Stimulated activated naive CD4-positive, alpha-beta T cell (primary cell): Measurements from ENCODE around the gene PINLYP.
A peak's percentile ranks its signal among the peaks of the same experiment; 100 is the strongest.

Experiments used
- DNase-seq, 6 experiments: peaks; one replicate each; lab custom pipeline; 2025; lab: John Stamatoyannopoulos, UW

Gene PINLYP

DNA sequence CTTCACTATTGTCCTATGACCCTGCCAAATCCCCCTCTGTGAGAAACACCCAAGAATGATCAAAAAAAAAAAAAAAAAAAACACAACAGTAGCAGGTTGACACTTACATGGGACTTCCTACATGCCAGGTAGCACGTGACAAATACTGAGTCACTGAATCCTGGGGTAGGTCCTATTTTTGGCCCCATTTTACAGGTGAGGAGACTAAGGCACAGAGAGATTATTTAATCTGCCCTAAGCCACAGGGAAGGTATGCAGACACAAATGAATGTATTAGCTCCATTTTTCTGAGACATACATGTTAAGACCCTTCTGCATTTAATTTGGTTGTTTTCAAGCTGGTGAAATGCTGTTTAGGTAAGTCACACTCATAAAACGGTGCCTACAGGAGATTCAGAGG is 26.9 kb upstream of the PINLYP start:
- no peak for DNase-seq

- DNase-seq: no peak
These were observed 24.0 kb upstream of the PINLYP start for GRCh38 chr19:43551399-43552197.

DNA sequence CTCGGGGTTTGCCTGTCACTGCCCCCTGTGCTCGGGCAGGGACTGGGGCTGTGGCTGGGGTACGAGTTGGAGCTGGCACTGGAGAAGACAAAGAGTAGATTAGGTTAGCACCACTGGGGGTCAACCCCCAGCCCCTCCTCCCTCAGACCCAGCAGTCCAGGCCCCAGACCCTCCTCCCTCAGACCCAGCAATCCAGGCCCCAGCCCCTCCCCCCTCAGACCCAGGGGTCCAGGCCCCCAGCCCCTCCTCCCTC is 23.5 kb upstream of the PINLYP start:
- no peak for DNase-seq

- DNase-seq: no peak
These were observed 23.0 kb upstream of the PINLYP start for GRCh38 chr19:43552616-43553015.

DNA sequence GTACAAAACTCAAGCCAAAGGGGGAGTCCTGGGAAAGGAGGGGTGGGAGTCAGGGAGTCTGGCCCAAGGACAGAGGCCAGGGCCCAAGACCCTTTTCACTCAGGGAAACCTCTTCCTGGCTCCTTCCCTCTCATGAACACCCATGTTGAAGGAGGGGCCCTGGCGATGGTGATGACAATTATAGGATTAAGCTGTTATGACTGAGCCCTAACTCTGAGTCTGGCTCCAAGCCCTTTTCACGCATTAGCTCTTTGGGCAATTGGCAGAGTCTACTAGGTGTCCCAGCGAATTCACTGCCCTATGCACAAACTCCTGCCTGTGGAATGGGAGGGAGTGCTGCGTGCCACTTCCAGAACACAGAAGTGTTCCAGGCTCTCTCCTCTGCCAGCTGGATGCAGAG is 21.9 kb upstream of the PINLYP start:
- no peak for DNase-seq

- no peak for DNase-seq
These were observed 21.2 kb upstream of the PINLYP start for GRCh38 chr19:43554317-43554895.

DNA sequence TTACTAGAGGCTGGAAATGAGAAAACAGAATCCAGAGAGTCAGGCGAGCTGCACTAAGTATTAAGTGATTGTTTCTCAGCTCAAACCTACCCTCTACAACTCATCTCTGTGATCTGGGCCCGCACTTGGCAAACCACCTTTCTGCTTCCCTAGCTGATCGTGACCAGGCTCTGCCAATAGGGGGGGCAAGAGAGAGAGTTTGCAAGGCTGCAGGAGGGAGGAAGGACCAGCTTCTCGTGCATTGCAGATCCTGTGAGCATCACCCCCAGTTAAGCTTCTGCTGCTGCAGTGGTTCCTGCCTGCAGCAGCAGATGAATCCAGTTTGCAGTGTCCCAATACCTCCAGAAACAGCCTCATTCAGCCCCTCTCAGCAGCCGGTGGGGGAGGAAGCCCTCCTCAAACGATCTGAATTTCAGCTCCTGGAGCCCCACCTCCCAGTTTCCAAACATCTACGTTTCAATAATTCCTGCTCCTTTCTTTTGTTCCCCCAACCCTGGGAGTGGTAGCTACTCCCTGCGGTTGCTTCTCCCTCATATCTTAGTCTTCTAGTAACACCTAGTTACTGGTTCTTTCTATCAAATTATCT is 20.3 kb upstream of the PINLYP start:
- DNase-seq: peak; percentile 67 to 90 (median 75)

GRCh38 chr19:43560687-43561086 is 14.9 kb upstream of the PINLYP start:
- DNase-seq: peak in 2 of 6 experiments; percentile 17 to 18

DNA sequence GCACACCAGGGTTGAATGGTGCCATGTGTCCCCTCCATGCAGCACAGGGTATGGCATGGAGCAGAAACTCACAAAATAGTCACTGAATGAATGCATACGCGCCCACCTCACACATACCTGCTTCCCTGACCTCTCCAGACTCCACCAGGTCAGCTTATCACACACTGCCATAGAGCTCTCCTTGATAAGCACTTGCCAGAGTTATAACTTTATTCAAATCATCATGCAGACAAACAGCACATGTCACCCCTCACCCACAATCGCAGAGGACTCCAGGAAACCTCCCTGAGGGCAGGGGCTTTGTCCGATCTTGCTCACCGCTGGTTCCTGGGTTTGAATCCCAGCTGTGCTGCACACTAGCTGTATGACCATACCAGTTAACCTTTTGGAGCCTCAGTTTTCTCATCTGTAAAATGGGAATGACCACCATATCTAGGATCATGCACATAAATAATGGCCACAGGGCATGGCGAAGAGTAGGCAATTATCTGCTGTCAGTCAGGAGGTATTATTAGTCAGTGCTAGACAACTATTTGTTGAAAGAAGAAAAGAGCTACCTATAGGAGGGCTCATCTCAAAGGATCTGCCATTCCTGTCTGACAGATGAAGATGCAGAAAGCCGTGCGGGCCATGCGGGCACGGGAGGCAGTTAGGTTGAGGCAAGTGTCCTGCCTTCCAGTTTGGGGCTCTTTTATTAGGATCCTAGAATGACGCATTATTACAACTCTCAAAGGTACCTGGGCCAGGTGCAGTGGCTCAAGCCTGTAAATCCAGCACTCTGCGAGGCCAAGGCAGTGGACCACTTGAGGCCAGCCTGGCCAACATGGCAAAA is 14.2 kb upstream of the PINLYP start:
- DNase-seq: no peak

- DNase-seq: peak in 3 of 6 experiments; percentile 15 to 37 (median 27)
These were observed 13.3 kb upstream of the PINLYP start for GRCh38 chr19:43562226-43562697.

DNA sequence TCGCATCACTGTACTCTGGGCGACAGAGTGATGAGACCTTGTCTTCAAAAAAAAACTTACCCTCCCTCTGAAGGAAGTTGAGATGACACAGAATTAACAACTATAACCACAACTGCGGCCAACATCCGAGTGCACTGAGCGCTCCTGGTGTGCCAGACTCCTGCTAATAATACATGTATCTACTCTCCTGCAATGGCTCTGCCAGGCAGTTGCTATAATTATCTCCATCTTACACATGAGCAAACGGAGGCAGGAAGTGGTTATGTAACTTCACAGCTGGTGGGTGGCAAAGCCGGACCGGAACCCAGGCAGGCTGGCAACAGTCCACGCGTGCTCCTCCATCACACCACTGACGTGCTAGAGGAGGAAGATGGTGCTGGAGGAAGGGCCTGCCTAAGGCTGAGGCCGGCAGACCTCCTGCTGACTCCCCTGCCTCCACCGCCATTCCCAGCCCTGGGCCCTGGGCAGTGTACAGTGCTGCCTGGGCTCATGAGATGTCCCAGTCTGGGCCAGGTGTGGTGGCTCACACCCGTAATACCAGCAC is 12.8 kb upstream of the PINLYP start:
- DNase-seq: peak; percentile 37 to 82 (median 72)

DNA sequence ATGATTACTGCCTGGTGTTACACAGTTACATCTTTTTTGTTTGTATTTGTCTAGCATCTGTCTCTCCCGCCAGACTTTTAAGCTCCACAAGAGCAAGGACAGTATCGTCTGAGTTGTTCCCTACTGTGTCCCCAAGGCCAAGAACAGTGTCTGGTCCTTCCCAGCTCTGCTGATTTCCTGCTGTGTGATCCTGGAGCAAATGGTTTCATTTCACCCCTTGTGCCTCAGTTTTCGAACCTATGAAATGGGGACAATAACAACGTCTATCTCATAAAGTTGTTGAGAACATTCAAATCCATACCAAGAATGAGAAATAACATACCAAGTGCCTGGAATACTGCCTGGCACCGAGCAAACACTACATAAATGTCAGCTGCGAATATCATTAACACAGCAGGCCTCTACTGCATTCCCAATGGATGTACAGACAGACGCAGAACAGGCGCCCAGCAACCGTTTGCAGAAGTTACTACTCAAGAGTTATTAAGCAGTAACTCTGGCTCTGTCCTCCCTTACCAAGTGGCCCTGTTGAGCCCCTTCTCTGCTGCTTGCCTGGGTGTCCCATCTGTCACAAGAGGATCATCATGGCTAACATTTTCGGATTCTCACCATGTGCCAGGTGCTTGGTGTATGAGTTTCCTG is 11.7 kb upstream of the PINLYP start:
- DNase-seq: peak in 1 of 6 experiments; percentile 7

GRCh38 chr19:43564800-43565199 is 10.8 kb upstream of the PINLYP start:
- no peak for DNase-seq

DNA sequence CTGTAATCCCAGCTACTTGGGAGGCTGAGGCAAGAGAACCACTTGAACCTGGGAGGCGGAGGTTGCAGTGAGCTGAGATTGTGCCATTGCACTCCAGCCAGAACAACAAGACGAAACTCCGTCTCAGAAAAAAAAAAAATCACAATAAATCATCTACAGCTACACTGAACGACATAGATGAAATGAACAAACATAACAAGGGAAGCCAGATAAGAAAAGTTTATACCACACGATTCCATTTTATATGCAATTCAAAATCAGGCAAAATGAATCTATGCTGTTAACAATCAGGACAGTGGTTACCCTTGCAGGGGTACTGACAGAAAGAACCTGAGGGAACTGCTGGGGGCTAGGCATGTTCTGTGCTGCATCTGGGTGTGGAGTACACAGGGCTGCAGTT is 5.9 kb upstream of the PINLYP start:
- no peak for DNase-seq

- DNase-seq: no peak
These were observed 5.3 kb upstream of the PINLYP start for GRCh38 chr19:43570174-43570791.

GRCh38 chr19:43572171-43572588 is 3.4 kb upstream of the PINLYP start:
- no peak for DNase-seq

DNA sequence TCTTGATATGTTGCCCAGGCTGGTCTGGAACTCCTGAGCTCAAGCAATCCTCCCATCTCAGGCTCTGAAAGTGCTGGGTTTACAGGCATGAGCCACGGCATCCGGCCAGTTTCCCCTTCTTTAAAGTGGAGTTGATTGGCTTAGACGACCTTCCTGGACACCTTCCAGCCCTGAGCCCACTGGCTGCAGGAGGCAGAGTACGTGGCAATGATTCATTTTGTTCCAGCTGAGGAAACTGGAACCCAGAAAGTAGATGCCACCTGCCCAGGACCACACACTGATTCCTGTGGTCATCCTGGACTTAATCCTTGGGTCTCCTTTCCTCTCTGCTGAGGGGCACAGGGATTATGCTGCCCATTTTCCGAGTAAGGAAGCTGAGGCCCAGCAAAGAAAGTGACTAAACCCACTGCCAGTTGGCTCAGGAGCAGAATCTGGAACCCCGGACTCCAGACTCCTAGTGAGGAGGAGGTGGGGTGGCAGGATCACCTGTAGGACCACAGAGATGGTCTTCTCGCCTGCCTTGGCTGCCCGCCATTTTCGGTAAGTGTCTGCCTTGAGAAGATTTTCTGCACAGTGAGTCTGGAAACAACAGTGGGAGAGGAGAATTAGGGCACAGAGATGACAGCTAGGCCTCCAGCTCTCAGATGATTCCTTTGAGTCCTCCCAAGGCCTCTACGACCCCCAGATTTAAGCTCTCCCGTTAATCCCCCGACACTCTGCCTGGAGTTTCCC is 1.0 kb upstream of the PINLYP start:
- no peak for DNase-seq

DNA sequence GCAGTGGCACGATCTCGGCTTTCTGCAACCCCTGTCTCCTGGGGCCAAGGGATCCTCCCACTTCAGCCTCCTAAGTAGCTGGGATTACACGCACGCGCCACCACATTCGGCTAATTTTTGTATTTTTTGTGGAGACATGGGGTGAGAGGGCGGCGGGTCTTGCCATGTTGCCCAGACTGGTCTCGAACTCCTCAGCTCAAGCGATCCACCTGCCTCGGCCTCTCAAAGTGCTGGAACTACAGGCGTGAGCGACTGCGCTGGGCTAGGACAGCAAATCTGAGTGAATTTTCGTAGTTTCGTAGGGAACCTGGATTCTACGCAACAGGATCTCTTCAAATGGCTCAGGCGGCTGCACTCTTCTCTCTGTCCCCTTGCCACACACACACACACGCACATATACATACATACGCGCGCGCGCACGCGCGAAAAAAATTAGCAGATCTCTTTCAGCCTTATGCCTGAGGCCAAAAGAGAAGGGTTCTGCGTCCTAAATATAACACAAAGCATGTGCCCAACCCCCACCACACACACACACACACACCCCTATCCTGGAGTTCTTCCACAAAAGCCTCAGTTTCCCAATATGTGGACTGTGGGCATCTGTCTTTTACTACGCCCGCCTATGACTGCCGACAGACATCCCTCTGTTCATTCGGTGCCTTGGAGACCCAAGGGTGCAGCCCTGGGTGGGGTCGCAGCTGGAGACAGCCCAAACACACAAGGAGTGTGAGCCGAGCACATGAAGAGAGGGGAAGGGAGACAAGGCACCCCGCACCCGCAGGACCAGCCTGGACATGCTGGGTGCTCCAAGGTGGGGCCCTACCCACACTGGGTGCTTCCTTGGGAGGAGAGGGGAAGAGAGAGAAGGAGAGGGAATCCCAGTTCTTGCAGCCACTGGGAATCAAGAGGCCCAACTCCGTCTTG is 616 bp downstream of the PINLYP start:
- DNase-seq: peak in 1 of 6 experiments; percentile 50

DNA sequence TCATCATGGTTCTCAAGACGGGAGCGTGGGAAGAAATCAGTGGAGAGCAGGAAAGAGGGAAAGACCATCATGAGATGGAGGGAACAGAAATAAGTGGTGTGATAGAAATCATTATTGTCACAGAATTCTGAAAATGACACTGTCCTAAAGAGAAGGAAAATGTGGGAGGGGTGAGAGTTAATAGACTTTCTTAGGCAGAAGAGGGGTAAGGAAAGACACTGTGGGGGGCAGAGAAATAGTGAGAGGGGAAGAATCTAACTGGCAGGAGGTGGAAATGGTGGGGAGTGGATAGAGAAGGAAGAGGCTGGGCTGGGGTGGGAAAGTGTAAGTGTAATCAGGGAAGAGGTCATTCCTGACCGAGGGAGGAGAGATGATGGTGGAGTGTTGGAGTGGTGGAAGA is 3.2 kb downstream of the PINLYP start:
- DNase-seq: no peak
